Neuron (in vitro differentiated cells): ENCODE data around the gene EVC2.

Experiments used
- H2AFZ ChIP-seq: one replicate; pipeline ENCODE4 v1.6.1; 2013; ENCODE audit warnings: low read depth, mild to moderate bottlenecking, inconsistent platforms, low read length, moderate library complexity
- H3K27me3 ChIP-seq: one replicate; pipeline ENCODE4 v1.6.1; 2013; ENCODE audit warnings: low read length; ENCODE audit not compliant: insufficient read depth
- H3K36me3 ChIP-seq: one replicate; pipeline ENCODE4 v1.6.1; 2013; ENCODE audit warnings: low read length; ENCODE audit not compliant: insufficient read depth
- H3K4me1 ChIP-seq: one replicate; pipeline ENCODE4 v1.6.1; 2013; ENCODE audit warnings: low read length; ENCODE audit not compliant: insufficient read depth
- H3K4me3 ChIP-seq: 2 replicates; pipeline ENCODE4 v1.5.1; 2013; ENCODE audit warnings: mild to moderate bottlenecking, low read length, moderate library complexity
- H3K9me3 ChIP-seq: one replicate; pipeline ENCODE4 v1.6.1; 2013; ENCODE audit warnings: low read length

EVC2 gene

GRCh38 chr4:5547651-5548249, 160.6 kb downstream of the EVC2 start:
- H3K36me3 ChIP-seq, result no peaks in the 10 kb centered on the region
- no peaks in the 10 kb centered on the region for H3K9me3 ChIP-seq
- no peaks in the 10 kb centered on the region for H3K27me3 ChIP-seq
- H3K4me1 ChIP-seq, result no peaks in the 10 kb centered on the region
- no peak overlapping the region for H2AFZ ChIP-seq
- H3K4me3 ChIP-seq, result no peak overlapping the region

- Histone ChIP-seq H3K4me1 (no peaks in the 10 kb centered on the region), H3K27me3 (peaks cover 2% of the 10 kb centered on the region), H3K9me3 (no peaks in the 10 kb centered on the region), H2AFZ (no peak overlapping the region), H3K36me3 (no peaks in the 10 kb centered on the region), H3K4me3 (no peak overlapping the region)
Observed at GRCh38 chr4:5545271-5545670, 163.1 kb downstream of the EVC2 start.

- no peaks in the 10 kb centered on the region for H3K4me1 ChIP-seq
- peaks cover 2% of the 10 kb centered on the region for H3K27me3 ChIP-seq
- H3K9me3 ChIP-seq, result no peaks in the 10 kb centered on the region
- H3K4me3 ChIP-seq, result no peak overlapping the region
- H3K36me3 ChIP-seq, result no peaks in the 10 kb centered on the region
- no peak overlapping the region for H2AFZ ChIP-seq
Observed at GRCh38 chr4:5544762-5545161, 163.6 kb downstream of the EVC2 start.

GRCh38 chr4:5543681-5544080, 164.7 kb downstream of the EVC2 start:
- no peaks in the 10 kb centered on the region for H3K36me3 ChIP-seq
- H3K27me3 ChIP-seq, result peaks cover 2% of the 10 kb centered on the region
- no peak overlapping the region for H2AFZ ChIP-seq
- no peak overlapping the region for H3K4me3 ChIP-seq
- no peaks in the 10 kb centered on the region for H3K9me3 ChIP-seq
- no peaks in the 10 kb centered on the region for H3K4me1 ChIP-seq

- Histone ChIP-seq H3K36me3 (no peaks in the 10 kb centered on the region), H2AFZ (no peak overlapping the region), H3K27me3 (peaks cover 2% of the 10 kb centered on the region), H3K4me1 (no peaks in the 10 kb centered on the region), H3K4me3 (no peak overlapping the region), H3K9me3 (no peaks in the 10 kb centered on the region)
Observed at GRCh38 chr4:5541169-5541568, 167.2 kb downstream of the EVC2 start.

GRCh38 chr4:5539584-5539983, 168.8 kb downstream of the EVC2 start:
- H3K4me1 ChIP-seq, result no peaks in the 10 kb centered on the region
- peaks cover 2% of the 10 kb centered on the region for H3K27me3 ChIP-seq
- no peaks in the 10 kb centered on the region for H3K36me3 ChIP-seq
- no peaks in the 10 kb centered on the region for H3K9me3 ChIP-seq
- no peak overlapping the region for H2AFZ ChIP-seq
- H3K4me3 ChIP-seq, result no peak overlapping the region

- Histone ChIP-seq H3K4me3 (no peak overlapping the region), H3K9me3 (no peaks in the 10 kb centered on the region), H3K36me3 (no peaks in the 10 kb centered on the region), H3K4me1 (no peaks in the 10 kb centered on the region), H3K27me3 (no peaks in the 10 kb centered on the region), H2AFZ (no peak overlapping the region)
Observed at GRCh38 chr4:5532100-5532499, 176.3 kb downstream of the EVC2 start.

- H3K4me1 ChIP-seq, result peaks cover 16% of the 10 kb centered on the region
- no peaks in the 10 kb centered on the region for H3K27me3 ChIP-seq
- no peaks in the 10 kb centered on the region for H3K9me3 ChIP-seq
- H2AFZ ChIP-seq, result no peak overlapping the region
- H3K4me3 ChIP-seq, result no peak overlapping the region
- no peaks in the 10 kb centered on the region for H3K36me3 ChIP-seq
Observed at GRCh38 chr4:5528031-5528436, 180.3 kb downstream of the EVC2 start.

GRCh38 chr4:5527211-5527610, 181.1 kb downstream of the EVC2 start:
- H3K4me3 ChIP-seq, result no peak overlapping the region

GRCh38 chr4:5526080-5526846, 182.1 kb downstream of the EVC2 start:
- peaks cover 16% of the 10 kb centered on the region for H3K4me1 ChIP-seq
- no peak overlapping the region for H3K4me3 ChIP-seq
- no peaks in the 10 kb centered on the region for H3K27me3 ChIP-seq
- H3K9me3 ChIP-seq, result no peaks in the 10 kb centered on the region
- no peak overlapping the region for H2AFZ ChIP-seq
- H3K36me3 ChIP-seq, result no peaks in the 10 kb centered on the region

More at GRCh38 chr4:5527211-5527610, 181.1 kb downstream of the EVC2 start:
- H2AFZ ChIP-seq, result no peak overlapping the region
- no peaks in the 10 kb centered on the region for H3K27me3 ChIP-seq
- H3K4me1 ChIP-seq, result peaks cover 16% of the 10 kb centered on the region
- no peaks in the 10 kb centered on the region for H3K9me3 ChIP-seq
- no peaks in the 10 kb centered on the region for H3K36me3 ChIP-seq

GRCh38 chr4:5524446-5525299, 183.7 kb downstream of the EVC2 start:
- Histone ChIP-seq H2AFZ (no peak overlapping the region), H3K27me3 (no peaks in the 10 kb centered on the region), H3K9me3 (no peaks in the 10 kb centered on the region), H3K4me3 (no peak overlapping the region), H3K36me3 (no peaks in the 10 kb centered on the region), H3K4me1 (peaks cover 16% of the 10 kb centered on the region)

GRCh38 chr4:5517372-5517771, 191.0 kb downstream of the EVC2 start:
- Histone ChIP-seq H3K36me3 (no peaks in the 10 kb centered on the region), H3K4me3 (no peak overlapping the region), H2AFZ (no peak overlapping the region), H3K4me1 (no peaks in the 10 kb centered on the region), H3K9me3 (no peaks in the 10 kb centered on the region), H3K27me3 (no peaks in the 10 kb centered on the region)

- no peaks in the 10 kb centered on the region for H3K36me3 ChIP-seq
- H2AFZ ChIP-seq, result no peak overlapping the region
- no peak overlapping the region for H3K4me3 ChIP-seq
- H3K9me3 ChIP-seq, result no peaks in the 10 kb centered on the region
- H3K27me3 ChIP-seq, result no peaks in the 10 kb centered on the region
- H3K4me1 ChIP-seq, result no peaks in the 10 kb centered on the region
Observed at GRCh38 chr4:5515646-5516045, 192.7 kb downstream of the EVC2 start.
